Activated T-cell treated with anti-CD3 and anti-CD28 coated beads, Interleukin-2, amount 50 U/mL, for 72 hours (primary cell): Measurements from ENCODE around the gene GGT6. TPM values are rescaled to one million over a fixed set of nuclear protein-coding genes. Genes with fewer than 3 reads are reported as not detected.

ENCODE experiments used
- ATAC-seq, 2 donors: fragments of 150-1000 bp; cut with Tn5 transposase; replicated peaks in 1 of 2; 2 replicates each; pipeline ENCODE4 v1.10.0; 2021; ENCODE audit warnings: moderate library complexity in 2 of 2, mild to moderate bottlenecking in 1 of 2
- DNase-seq, 2 donors: peaks; one replicate each; pipeline ENCODE4 v3.0.0; 2021 to 2022; ENCODE audit warnings: mixed read lengths in 1 of 2
- H3K27ac Mint-ChIP-seq: one replicate; pipeline ENCODE4 v1.8.0; 2022; ENCODE audit warnings: mild to moderate bottlenecking, moderate library complexity, mixed read lengths
- H3K27me3 Mint-ChIP-seq: one replicate; pipeline ENCODE4 v1.8.0; 2022; ENCODE audit warnings: low read depth, mixed read lengths
- H3K36me3 Mint-ChIP-seq, 2 donors: one replicate each; pipeline ENCODE4 v1.8.0; 2022; ENCODE audit warnings: mixed read lengths in 2 of 2, mild to moderate bottlenecking in 1 of 2; ENCODE audit not compliant: insufficient read depth in 2 of 2
- H3K4me1 Mint-ChIP-seq: one replicate; pipeline ENCODE4 v1.8.0; 2022; ENCODE audit warnings: low read depth, mixed read lengths
- H3K4me3 Mint-ChIP-seq, 2 donors: one replicate each; pipeline ENCODE4 v1.8.0; 2022; ENCODE audit warnings: mild to moderate bottlenecking in 2 of 2, mixed read lengths in 2 of 2, moderate library complexity in 2 of 2
- H3K9me3 Mint-ChIP-seq, 2 donors: one replicate each; pipeline ENCODE4 v1.8.0; 2022; ENCODE audit warnings: mixed read lengths in 2 of 2
- total RNA-seq, 2 donors: library from RNA; stranded (reverse); gene quantifications; one replicate each; pipeline ENCODE4 v1.2.3, GENCODE V29; 2022

GGT6 gene
- total RNA-seq, 2 donors from 2014 or later = not detected

DNA sequence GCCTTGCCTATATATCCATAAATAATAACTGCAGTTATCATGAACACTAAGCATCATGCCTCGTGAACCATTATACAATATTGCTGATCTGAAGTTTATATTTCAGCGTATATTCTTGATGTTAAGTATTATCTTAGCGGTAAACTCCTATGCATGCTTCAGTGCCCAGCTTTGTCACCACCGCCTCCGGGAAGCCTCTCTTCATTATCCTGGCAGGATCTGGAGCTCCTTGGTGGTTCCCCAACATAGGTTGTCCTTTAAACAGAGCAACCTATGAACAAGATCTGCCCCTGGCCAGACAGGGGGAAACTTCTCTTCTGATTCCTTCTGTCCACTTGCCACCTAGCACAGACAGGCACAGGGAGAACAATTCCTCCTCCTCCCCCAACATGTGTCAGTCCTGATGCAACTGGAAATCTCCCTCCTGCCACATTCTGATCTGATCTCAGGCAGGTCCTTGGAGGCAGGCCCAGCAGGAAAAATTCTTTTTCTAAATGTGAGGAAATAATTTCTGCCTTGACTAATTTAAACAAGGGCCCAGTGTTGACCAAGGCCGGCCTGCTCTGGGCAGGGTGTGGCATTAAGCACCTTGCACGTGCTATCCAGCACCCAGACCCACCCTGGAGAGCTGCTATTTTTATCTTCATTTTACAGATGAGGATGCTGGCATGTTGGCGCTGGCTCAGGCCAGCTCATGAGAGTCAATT lies 39.3 kb downstream of the GGT6 start:
- Mint-ChIP-seq H3K4me3 (no peak overlapping the region), H3K4me1 (no peaks in the 10 kb centered on the region), H3K36me3 (no peaks in the 10 kb centered on the region), H3K27me3 (no peaks in the 10 kb centered on the region), H3K27ac (no peak overlapping the region), H3K9me3 (no peaks in the 10 kb centered on the region)
- ATAC-seq (no peak), DNase-seq (no peak)

DNA sequence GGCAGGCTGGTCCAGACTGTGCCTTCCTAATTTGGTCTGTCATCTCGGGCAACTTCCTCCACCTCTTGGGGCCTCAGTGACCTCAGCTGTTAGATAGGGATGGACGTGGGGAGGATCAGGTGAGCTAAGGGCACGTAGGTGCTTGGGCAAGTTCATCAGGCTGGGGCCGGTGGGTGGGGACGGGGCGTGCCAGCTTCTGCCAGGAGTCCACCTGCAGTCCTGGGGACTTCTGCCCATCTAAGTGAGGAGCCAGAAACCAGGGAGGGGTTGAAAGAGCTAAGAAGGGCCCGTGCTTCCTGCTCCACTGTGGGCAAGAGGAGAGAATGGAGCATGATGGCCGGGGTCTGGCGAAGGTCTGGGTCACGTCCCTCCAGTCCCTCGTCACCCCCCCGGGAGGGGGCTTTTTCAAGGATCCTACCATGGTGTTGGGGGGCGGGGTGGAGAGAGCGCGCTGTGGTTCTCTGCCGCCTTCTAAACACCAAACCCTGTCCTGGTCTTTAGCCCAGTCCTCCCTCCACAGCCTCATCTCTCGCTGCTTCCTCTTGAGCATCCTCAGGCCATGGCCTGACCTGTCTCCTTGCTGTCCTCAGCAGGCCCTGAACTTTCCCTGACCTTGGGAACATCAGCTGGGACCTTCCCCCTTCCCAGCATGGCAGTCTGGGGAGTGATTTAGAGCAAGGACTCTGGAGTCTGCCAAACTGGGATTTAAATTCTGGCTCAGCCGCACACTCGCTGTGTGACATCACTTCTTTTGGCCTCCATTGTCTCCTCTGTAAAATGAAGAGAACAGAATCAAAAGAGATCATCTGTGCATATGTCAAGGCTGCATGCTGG lies 40.1 kb downstream of the GGT6 start:
- H3K27ac Mint-ChIP-seq = no peak overlapping the region
- no peak overlapping the region for H3K4me3 Mint-ChIP-seq
- no peaks in the 10 kb centered on the region for H3K27me3 Mint-ChIP-seq
- no peaks in the 10 kb centered on the region for H3K4me1 Mint-ChIP-seq
- H3K9me3 Mint-ChIP-seq = no peaks in the 10 kb centered on the region
- DNase-seq (no peak), ATAC-seq (no peak)
- H3K36me3 Mint-ChIP-seq = no peaks in the 10 kb centered on the region

DNA sequence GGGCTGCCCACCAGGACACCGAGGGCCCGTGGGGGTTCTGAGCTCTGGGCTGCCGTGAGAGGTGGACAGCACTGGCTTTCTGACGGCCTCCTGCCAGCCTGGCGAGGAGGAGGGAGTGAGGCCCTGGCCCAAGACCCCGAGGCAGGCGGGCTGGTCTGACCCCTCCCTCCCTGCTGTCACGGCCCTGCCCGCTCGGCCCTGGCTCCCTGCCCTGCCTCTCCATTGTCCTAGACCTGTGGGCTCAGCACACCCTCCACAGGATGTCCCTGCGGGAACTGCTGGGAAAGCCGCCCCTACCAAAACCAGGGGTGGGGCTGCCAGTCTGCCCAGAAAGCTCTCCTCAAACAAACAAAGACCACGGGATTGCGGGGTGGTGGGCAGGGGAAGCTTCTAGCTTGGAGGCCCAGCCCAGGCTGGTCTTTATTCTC lies 41.0 kb downstream of the GGT6 start:
- ATAC-seq = no peak
- H3K4me3 Mint-ChIP-seq = no peak overlapping the region
- no peaks in the 10 kb centered on the region for H3K4me1 Mint-ChIP-seq
- H3K9me3 Mint-ChIP-seq = no peaks in the 10 kb centered on the region
- H3K27me3 Mint-ChIP-seq = no peaks in the 10 kb centered on the region
- no peak overlapping the region for H3K27ac Mint-ChIP-seq
- no peak for DNase-seq
- H3K36me3 Mint-ChIP-seq = no peaks in the 10 kb centered on the region

DNA sequence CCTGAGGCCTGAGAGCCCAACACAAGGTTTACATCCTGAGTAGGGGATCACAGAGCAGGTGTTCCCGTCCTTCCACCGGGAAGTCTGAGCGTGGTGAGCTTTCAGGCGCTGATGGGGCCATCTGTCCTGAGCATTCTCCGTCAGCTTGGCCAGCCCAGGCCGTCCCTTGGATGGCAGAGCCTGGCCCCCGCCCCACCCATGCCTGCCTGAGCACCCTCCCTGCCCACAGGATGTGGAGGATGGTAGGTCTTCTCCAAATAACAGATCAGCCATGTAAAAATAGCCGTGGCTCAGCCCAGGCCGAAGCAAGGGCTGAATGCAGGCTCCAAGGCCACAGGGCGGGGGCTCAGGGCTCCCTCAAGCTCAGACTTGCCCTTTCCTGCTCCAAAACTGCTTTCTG lies 41.5 kb downstream of the GGT6 start:
- DNase-seq = no peak
- Mint-ChIP-seq H3K4me1 (no peaks in the 10 kb centered on the region), H3K36me3 (no peaks in the 10 kb centered on the region), H3K4me3 (no peak overlapping the region), H3K27ac (no peak overlapping the region), H3K27me3 (no peaks in the 10 kb centered on the region), H3K9me3 (no peaks in the 10 kb centered on the region)
- ATAC-seq = no peak

DNA sequence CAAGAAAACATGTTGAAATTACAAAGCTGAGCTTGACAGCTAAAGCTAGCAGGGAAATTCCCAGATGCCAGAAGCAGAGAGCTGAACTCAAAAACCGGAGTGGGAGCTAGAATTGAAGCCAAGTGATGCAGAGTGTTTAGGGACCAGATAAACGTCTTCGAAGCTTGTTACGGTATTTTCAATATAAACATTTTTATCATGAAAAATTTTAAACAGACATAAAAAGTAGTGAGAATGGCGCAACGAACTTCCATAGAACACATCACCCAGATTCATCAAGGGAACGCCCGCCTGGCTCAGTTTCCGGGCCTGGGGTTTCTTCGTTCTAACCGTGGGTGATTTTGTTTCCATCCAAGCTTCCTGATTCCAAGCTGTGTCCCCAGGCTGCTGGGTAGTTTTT lies 43.6 kb downstream of the GGT6 start:
- Mint-ChIP-seq H3K36me3 (no peaks in the 10 kb centered on the region), H3K27ac (no peak overlapping the region), H3K4me1 (no peaks in the 10 kb centered on the region), H3K27me3 (no peaks in the 10 kb centered on the region), H3K9me3 (no peaks in the 10 kb centered on the region), H3K4me3 (no peak overlapping the region)
- ATAC-seq = no peak
- no peak for DNase-seq

DNA sequence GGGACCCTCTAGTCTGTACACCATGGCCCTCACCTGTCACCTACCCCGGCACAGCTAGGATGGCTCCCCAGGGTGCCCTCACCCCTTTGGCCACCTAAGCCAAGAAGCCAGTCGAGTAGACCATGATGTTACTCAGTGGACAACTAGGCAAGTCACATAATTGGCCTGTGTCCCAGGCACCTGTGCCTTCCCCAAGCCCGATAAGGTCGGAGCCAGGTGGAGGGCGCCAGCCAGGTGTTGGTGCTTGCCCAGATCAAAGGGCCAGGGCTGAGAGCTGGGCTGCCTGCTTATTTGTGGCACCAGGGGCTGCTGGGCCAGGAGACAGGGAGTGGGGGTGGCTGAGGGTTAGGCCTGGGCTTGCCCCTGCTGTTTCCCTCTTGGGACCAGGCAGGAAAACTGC lies 44.9 kb downstream of the GGT6 start:
- Mint-ChIP-seq H3K9me3 (no peaks in the 10 kb centered on the region), H3K36me3 (no peaks in the 10 kb centered on the region), H3K4me1 (no peaks in the 10 kb centered on the region), H3K27ac (no peak overlapping the region), H3K4me3 (no peak overlapping the region), H3K27me3 (no peaks in the 10 kb centered on the region)
- DNase-seq (no peak), ATAC-seq (no peak)

DNA sequence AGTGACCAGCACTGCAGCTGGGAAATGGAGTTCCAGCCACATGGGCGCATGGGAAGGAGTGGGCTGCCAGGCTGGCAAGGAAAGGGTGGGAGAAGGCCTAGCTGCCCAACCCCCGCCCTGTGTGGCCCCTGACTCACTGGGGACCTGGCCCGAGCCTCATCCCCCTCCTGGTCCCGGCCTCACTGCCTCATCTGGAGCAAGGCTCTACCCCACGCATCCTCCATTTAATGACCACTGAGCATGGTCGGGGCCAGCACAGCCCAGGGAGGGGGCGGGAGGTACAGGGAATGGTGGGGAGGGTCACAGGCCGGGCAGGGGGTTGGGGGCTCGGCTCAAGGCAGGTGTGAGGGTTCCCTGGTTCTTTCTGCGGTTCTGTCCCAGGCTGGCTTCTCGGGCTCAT lies 45.6 kb downstream of the GGT6 start:
- Mint-ChIP-seq H3K4me3 (no peak overlapping the region), H3K4me1 (peaks cover 1% of the 10 kb centered on the region), H3K9me3 (no peaks in the 10 kb centered on the region), H3K27ac (no peak overlapping the region), H3K27me3 (no peaks in the 10 kb centered on the region), H3K36me3 (no peaks in the 10 kb centered on the region)
- DNase-seq (no peak), ATAC-seq (no peak)

DNA sequence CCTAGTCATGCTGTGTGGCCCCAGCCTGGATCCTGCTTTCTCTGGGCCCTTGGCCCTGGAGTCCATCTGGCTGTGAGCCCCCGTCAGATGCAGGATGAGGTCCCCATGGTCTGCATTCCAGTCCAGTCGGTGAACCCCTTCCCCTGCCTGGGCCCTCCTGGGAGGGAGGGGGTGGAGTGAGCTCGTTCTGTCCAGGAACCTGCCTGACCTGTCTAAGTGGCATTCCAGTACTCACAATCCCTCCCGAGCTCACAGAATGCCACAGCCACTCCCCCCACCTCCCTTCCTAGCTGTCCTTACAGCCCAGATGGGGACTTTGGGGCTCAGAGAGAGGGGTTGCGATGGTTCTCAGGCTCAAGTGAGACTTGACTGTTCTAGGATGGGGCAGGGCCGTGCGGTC lies 46.2 kb downstream of the GGT6 start:
- Mint-ChIP-seq H3K9me3 (no peaks in the 10 kb centered on the region), H3K4me1 (peaks cover 7% of the 10 kb centered on the region), H3K36me3 (no peaks in the 10 kb centered on the region), H3K27ac (no peak overlapping the region), H3K27me3 (no peaks in the 10 kb centered on the region), H3K4me3 (no peak overlapping the region)
- DNase-seq = no peak
- no peak for ATAC-seq

DNA sequence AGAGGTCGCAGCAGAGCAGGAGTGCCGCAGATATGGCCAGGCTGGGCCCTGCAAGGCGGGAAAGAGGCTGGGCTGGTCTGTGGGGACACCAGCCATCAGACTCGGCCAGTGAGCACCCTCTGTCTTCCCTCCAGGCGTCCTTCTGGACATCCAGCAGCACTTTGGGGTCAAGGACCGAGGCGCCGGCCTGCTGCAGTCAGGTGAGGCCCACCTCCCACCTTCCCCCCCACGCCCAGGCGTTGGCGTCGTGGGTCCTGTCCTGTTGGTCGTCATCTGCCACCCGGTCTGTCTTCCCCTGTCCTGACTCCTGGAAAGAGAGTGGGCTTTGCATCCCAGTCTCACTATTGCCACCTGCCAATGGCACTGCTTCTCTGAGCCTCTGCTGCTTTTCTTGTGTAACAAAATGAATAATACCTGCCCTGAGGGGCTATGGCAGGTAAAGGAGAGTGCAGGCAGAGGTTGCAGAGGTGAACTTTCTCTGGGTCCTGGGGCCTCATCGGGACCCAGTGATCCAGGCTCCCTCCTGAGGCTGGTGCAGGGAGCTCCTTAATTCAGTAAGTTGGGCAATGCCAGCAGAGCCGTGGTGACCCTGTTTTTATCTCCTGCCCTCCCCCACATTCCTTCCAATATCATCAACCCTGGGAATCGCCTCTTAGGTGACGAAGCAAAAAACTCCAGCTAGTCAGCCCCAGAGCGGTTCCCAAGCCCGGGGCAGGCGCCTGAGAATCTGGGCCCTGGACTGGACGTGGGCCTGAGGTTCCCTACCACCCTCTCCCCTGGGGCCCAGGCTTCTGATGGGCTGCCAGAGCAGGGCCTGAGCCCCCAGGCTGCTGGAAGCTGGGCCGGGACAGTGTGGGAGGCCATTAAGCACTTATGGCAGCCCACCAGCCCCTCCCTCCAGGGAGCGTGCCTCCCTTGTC lies 47.0 kb downstream of the GGT6 start:
- no peaks in the 10 kb centered on the region for H3K27me3 Mint-ChIP-seq
- H3K4me3 Mint-ChIP-seq = no peak overlapping the region
- peaks cover 15% of the 10 kb centered on the region for H3K4me1 Mint-ChIP-seq
- ATAC-seq (no peak), DNase-seq (no peak)
- H3K36me3 Mint-ChIP-seq = no peaks in the 10 kb centered on the region
- H3K27ac Mint-ChIP-seq = no peak overlapping the region
- no peaks in the 10 kb centered on the region for H3K9me3 Mint-ChIP-seq

DNA sequence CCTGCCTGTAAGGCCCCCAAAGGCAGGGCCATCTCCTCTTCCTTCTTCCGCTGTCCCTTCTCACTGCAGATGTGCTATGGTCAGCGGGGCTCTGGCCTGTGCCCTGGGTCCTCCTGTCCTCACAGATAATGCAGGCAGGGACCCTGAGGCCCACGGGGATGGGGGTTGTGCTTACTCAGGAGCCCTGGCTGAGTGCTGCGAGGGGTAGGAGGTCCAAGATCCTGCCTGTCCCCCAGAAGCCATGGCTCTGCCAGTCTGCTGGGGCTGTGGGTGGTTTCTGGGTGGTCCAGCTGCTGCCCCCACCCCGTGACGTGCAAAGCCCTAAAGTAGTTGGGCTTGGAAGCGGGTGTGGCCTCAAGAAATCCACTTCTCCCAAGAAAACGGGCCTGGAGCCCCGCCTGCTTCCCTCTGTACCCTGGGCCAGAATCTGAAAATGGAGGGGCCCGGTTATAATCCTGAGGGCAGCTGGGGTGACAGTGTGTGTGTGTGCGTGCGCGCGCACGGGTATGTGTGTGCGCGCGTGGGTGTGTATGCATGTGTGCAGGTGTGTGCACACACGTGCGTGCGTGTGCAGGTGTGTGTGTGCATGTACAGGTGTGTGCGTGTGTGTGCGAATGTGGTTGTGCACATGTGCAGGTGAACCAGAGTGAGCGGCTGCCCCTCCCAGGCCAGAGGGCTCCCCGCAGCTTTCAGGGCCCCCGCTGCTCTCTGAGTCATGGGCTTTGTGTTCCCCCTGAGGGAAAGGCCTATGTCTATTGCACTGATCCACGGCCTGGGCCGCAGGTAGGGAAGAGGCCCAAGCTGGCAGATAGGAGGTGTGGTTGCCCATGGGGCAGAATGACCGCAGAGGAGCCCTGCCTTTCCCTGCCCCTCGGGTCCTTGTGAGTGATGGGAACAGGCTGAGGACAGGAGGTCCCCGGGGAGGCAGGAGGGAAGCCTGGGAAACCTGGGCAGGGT lies 47.9 kb downstream of the GGT6 start:
- ATAC-seq (no peak), DNase-seq (no peak)
- H3K36me3 Mint-ChIP-seq = no peaks in the 10 kb centered on the region
- no peak overlapping the region for H3K4me3 Mint-ChIP-seq
- no peaks in the 10 kb centered on the region for H3K9me3 Mint-ChIP-seq
- H3K4me1 Mint-ChIP-seq = peaks cover 15% of the 10 kb centered on the region
- no peaks in the 10 kb centered on the region for H3K27me3 Mint-ChIP-seq
- H3K27ac Mint-ChIP-seq = no peak overlapping the region

DNA sequence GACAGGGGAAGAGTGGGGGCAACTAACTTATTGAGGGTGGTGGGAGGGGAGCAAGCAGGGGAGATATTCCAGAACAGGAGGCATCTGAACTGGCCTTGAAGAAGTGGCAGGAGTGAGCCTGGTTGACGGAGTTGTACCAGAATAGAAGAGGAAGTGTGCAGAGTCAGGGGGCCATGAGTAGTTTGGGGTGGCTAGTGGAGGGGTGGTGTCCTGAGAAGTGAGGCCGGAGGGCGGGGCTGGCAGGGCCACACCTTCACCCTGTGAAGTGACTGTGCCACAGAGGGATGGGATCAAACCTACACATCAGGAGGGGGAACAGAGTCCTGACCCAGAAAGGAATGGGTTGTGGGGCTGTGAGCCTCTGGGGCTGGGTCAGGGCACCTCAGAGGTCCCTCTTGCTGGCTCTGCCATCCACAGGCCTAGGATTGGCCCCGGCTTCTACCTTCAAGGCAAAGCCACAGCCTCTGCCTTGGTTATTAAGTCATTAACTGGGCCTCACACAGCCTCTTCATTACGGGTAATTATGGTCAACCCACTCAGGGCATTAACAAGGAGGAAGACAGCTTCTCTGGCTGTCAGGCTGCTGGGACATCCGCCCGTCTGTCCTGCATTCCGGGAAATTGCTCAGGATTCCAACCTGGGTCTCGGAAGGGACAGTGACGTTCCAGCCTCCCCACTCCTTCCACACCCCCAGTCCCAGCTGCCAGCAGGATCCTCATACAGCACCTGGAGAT lies 49.0 kb downstream of the GGT6 start:
- DNase-seq = no peak
- Mint-ChIP-seq H3K36me3 (no peaks in the 10 kb centered on the region), H3K4me3 (no peak overlapping the region), H3K9me3 (no peaks in the 10 kb centered on the region), H3K4me1 (peaks cover 15% of the 10 kb centered on the region), H3K27me3 (no peaks in the 10 kb centered on the region), H3K27ac (no peak overlapping the region)
- ATAC-seq = no peak

DNA sequence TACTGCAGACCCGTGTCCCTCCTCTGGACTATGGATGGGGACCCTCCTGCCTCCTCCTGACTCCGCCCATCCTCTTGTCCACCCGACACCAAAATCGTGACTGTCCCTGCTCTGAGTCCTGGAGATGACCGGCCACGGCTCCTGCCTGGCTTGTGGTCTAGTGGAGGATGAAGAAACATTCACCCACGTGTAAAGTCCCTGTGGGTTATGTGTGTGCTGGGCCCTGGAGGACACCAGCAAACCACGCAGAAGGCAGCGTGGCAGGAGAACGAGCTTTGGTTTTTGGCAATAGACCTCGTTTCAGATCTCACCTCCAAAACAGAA lies 49.8 kb downstream of the GGT6 start:
- ATAC-seq (no peak), DNase-seq (no peak)
- no peak overlapping the region for H3K4me3 Mint-ChIP-seq
- peaks cover 15% of the 10 kb centered on the region for H3K4me1 Mint-ChIP-seq
- H3K9me3 Mint-ChIP-seq = no peaks in the 10 kb centered on the region
- no peaks in the 10 kb centered on the region for H3K27me3 Mint-ChIP-seq
- no peaks in the 10 kb centered on the region for H3K36me3 Mint-ChIP-seq
- H3K27ac Mint-ChIP-seq = no peak overlapping the region
